Liver (tissue), 9 donors: Measurements from ENCODE around the gene SERINC5. TPM values are rescaled to one million over a fixed set of nuclear protein-coding genes. Genes with fewer than 3 reads are reported as not detected.

Source experiments
- DNase-seq: peaks from one replicate; pipeline ENCODE4 v3.0.0-alpha.2; 2017; ENCODE audit warnings: low spot score
- H3K27ac ChIP-seq, 2 donors: one replicate each; pipeline ENCODE4 v1.7.0; 2013; ENCODE audit warnings: inconsistent platforms in 2 of 2, low read length in 2 of 2, control low read depth in 1 of 2, low read depth in 1 of 2, mild to moderate bottlenecking in 1 of 2
- H3K27me3 ChIP-seq, 4 donors: one replicate each; pipeline versions ENCODE4 v1.6.1 to v1.7.0; 2013; ENCODE audit warnings: low read length in 3 of 4, inconsistent platforms in 1 of 4, mild to moderate bottlenecking in 1 of 4, moderate library complexity in 1 of 4; ENCODE audit not compliant: control insufficient read depth in 4 of 4, insufficient read depth in 4 of 4
- H3K36me3 ChIP-seq, 4 donors: one replicate each; pipeline versions ENCODE4 v1.6.1 to v1.7.0; 2013; ENCODE audit warnings: low read length in 3 of 4, mild to moderate bottlenecking in 3 of 4, low read depth in 1 of 4, moderate library complexity in 1 of 4; ENCODE audit not compliant: control insufficient read depth in 4 of 4, insufficient read depth in 3 of 4
- H3K4me1 ChIP-seq, 4 donors: one replicate each; pipeline versions ENCODE4 v1.6.1 to v1.7.0; 2013; ENCODE audit warnings: low read length in 3 of 4, mild to moderate bottlenecking in 3 of 4, moderate library complexity in 1 of 4; ENCODE audit not compliant: control insufficient read depth in 4 of 4, insufficient read depth in 4 of 4
- H3K4me3 ChIP-seq, 3 donors: one replicate each; pipeline versions ENCODE4 v1.6.1 to v1.7.0; 2013; ENCODE audit warnings: low read length in 3 of 3, control low read depth in 1 of 3, low read depth in 1 of 3, mild to moderate bottlenecking in 1 of 3
- H3K9ac ChIP-seq, 2 donors: one replicate each; pipeline ENCODE4 v1.7.0; 2013; ENCODE audit warnings: low read length in 2 of 2, mild to moderate bottlenecking in 2 of 2, moderate library complexity in 2 of 2, control low read depth in 1 of 2, low read depth in 1 of 2
- H3K9me3 ChIP-seq, 4 donors: one replicate each; pipeline versions ENCODE4 v1.6.1 to v1.7.0; 2013; ENCODE audit warnings: low read length in 3 of 4; ENCODE audit not compliant: control insufficient read depth in 4 of 4
- EGR1 ChIP-seq, 2 donors: IDR thresholded peaks; 2 replicates each; pipeline ENCODE4 v1.6.1; 2016 to 2018; ENCODE audit warnings: antibody characterized with exemption in 2 of 2, low read depth in 2 of 2
- FOXA1 ChIP-seq: IDR thresholded peaks from 2 replicates; pipeline ENCODE4 v1.6.1; 2016; ENCODE audit warnings: antibody characterized with exemption
- FOXA2 ChIP-seq: IDR thresholded peaks from 2 replicates; pipeline ENCODE4 v1.6.1; 2016; ENCODE audit warnings: antibody characterized with exemption
- GABPA ChIP-seq, 2 donors: IDR thresholded peaks in 1 of 2; conservative IDR thresholded peaks in 1 of 2; 2 replicates each; pipeline ENCODE4 v1.6.1; 2016; ENCODE audit warnings: antibody characterized with exemption in 2 of 2, mild to moderate bottlenecking in 1 of 2, moderate library complexity in 1 of 2
- HNF4A ChIP-seq, 2 donors: conservative IDR thresholded peaks; 2 replicates each; pipeline ENCODE4 v1.6.1; 2016; ENCODE audit warnings: antibody characterized with exemption in 2 of 2, mild to moderate bottlenecking in 2 of 2
- HNF4G ChIP-seq: IDR thresholded peaks from 2 replicates; pipeline ENCODE4 v1.6.1; 2016; ENCODE audit warnings: antibody characterized with exemption
- JUND ChIP-seq, 2 donors: IDR thresholded peaks; 2 replicates each; pipeline ENCODE4 v1.6.1; 2016; ENCODE audit warnings: antibody characterized with exemption in 2 of 2
- NR2F2 ChIP-seq: IDR thresholded peaks from 2 replicates; pipeline ENCODE4 v1.6.1; 2016; ENCODE audit warnings: antibody characterized with exemption
- RAD21 ChIP-seq, 2 donors: IDR thresholded peaks; 2 replicates each; pipeline ENCODE4 v1.6.1; 2016; ENCODE audit warnings: antibody characterized with exemption in 2 of 2, mild to moderate bottlenecking in 2 of 2
- RXRA ChIP-seq, 2 donors: IDR thresholded peaks; 2 replicates each; pipeline ENCODE4 v1.6.1; 2017 to 2018; ENCODE audit warnings: antibody characterized with exemption in 2 of 2, mild to moderate bottlenecking in 1 of 2
- SP1 ChIP-seq: IDR thresholded peaks from 2 replicates; pipeline ENCODE4 v1.6.1; 2018; ENCODE audit warnings: antibody characterized with exemption, mild to moderate bottlenecking
- TAF1 ChIP-seq: conservative IDR thresholded peaks from 2 replicates; pipeline ENCODE4 v1.6.1; 2016; ENCODE audit warnings: antibody characterized with exemption, mild to moderate bottlenecking
- YY1 ChIP-seq: IDR thresholded peaks from 2 replicates; pipeline ENCODE4 v1.6.1; 2016; ENCODE audit warnings: antibody characterized with exemption, mild to moderate bottlenecking
- WGBS: extraction: QIAGEN DNeasy Blood & Tissue Kit; methylation state at CpG from one replicate; pipeline ENCODE4 v1.1.7; 2013; 5-methylcytosine and 5-hydroxymethylcytosine counted together
- polyA plus RNA-seq, 2 donors: library from polyadenylated mRNA; stranded (reverse) in 1 of 2; unstranded in 1 of 2; fragments of 200-250 nt in 1 of 2; fragments of >200 nt in 1 of 2; fragmentation: Nextera tagmentation in 1 of 2; extraction: Ambion mirVana in 1 of 2; gene quantifications; one replicate each; pipeline versions ENCODE4 v1.2.1 to v1.2.3, GENCODE V29; 2013 to 2015
- total RNA-seq, 2 donors: library from RNA; depleted of rRNA; stranded (reverse); fragments of >200 nt; gene quantifications; one replicate each; pipeline ENCODE4 v1.2.3, GENCODE V29; 2014
- TF ChIP-seq, protein P1 (sequence below): IDR thresholded peaks from 2 replicates; pipeline ENCODE4 v1.6.1; 2016; ENCODE audit warnings: antibody characterized with exemption, mild to moderate bottlenecking
- TF ChIP-seq, protein P2 (sequence below): IDR thresholded peaks from 2 replicates; pipeline ENCODE4 v1.6.1; 2016; ENCODE audit warnings: antibody characterized with exemption
- TF ChIP-seq, protein P3 (sequence below): IDR thresholded peaks from 2 replicates; pipeline ENCODE4 v1.6.1; 2016; ENCODE audit warnings: antibody characterized with exemption
- TF ChIP-seq, protein P4 (sequence below): fragments of 150-350 bp; IDR thresholded peaks from 2 replicates; pipeline ENCODE4 v1.5.1; 2017; ENCODE audit warnings: improper control_type of control experiment, low read depth, low read length; ENCODE audit not compliant: missing input control
- TF ChIP-seq, protein P5 (sequence below): IDR thresholded peaks from 2 replicates; pipeline ENCODE4 v1.6.1; 2016; ENCODE audit warnings: antibody characterized with exemption
- donor health status: healthy.
- donor health status: healthy.
- donor health status: healthy.
- donor health status: healthy.
- donor health status: healthy.

The SERINC5 gene
- total and polyA plus RNA-seq, 4 donors: 22.2 to 82.3 (median 32.0) TPM

DNA sequence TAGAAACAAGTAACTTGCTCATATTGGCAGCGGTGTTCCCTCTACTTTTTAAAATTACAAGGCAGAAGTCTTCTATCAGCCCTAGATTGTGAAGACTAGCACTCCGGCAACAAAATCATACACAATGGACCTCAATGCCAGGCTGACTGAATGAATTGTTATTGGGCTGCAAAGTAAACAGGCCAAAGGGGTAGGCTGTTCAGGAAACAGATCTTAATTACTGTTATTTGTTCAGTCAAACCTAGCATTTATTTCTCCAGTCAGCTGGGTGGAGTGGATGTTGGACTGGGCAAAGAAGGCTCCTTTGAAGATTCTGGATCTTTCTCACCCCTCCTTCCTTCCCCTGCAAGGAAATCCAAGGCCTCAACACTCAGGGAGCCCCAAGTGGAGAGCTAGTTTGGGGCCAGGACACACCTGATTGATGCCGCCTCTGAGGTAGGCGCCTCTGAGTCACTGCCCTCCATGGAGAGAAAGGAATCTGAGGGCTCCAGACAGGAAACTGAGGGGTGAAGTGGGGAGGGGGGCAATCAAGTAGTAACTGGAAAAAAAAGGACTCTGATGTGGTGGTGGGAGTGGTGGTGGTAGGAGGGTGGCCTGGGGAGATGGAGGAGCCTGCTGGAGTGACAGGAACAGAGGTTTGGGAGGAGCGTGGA is 35.5 kb downstream of the SERINC5 start:
- no peak for DNase-seq
- 94% methylated on average over 5 of the region's 5 CpGs for WGBS

More for the DNA sequence above, 35.5 kb downstream of the SERINC5 start:
- Histone ChIP-seq H3K4me3 (no peak overlapping the region), H3K9me3 (no peaks in the 10 kb centered on the region), H3K9ac (no peak overlapping the region), H3K36me3 (no peaks in the 10 kb centered on the region), H3K4me1 (peaks cover 11 to 48% (median 39%) of the 10 kb centered on the region in 4 donors), H3K27me3 (no peaks in the 10 kb centered on the region), H3K27ac (peak overlapping the region; percentile 41 to 56)
- TF ChIP-seq FOXA1: no peak
- TF ChIP-seq FOXA2: no peak
- TF ChIP-seq HNF4G: no peak
- TF ChIP-seq RAD21 (IDR thresholded peaks at IDR 0.05): no peak
- TF ChIP-seq NR2F2: no peak
- TF ChIP-seq SP1: no peak
- no peak for TF ChIP-seq TAF1
- TF ChIP-seq, protein P1, sequence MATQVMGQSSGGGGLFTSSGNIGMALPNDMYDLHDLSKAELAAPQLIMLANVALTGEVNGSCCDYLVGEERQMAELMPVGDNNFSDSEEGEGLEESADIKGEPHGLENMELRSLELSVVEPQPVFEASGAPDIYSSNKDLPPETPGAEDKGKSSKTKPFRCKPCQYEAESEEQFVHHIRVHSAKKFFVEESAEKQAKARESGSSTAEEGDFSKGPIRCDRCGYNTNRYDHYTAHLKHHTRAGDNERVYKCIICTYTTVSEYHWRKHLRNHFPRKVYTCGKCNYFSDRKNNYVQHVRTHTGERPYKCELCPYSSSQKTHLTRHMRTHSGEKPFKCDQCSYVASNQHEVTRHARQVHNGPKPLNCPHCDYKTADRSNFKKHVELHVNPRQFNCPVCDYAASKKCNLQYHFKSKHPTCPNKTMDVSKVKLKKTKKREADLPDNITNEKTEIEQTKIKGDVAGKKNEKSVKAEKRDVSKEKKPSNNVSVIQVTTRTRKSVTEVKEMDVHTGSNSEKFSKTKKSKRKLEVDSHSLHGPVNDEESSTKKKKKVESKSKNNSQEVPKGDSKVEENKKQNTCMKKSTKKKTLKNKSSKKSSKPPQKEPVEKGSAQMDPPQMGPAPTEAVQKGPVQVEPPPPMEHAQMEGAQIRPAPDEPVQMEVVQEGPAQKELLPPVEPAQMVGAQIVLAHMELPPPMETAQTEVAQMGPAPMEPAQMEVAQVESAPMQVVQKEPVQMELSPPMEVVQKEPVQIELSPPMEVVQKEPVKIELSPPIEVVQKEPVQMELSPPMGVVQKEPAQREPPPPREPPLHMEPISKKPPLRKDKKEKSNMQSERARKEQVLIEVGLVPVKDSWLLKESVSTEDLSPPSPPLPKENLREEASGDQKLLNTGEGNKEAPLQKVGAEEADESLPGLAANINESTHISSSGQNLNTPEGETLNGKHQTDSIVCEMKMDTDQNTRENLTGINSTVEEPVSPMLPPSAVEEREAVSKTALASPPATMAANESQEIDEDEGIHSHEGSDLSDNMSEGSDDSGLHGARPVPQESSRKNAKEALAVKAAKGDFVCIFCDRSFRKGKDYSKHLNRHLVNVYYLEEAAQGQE: no peak
- TF ChIP-seq, protein P2, sequence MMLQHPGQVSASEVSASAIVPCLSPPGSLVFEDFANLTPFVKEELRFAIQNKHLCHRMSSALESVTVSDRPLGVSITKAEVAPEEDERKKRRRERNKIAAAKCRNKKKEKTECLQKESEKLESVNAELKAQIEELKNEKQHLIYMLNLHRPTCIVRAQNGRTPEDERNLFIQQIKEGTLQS: no peak
- no peak for TF ChIP-seq GABPA (IDR thresholded peaks at IDR 0.05 in 1 of 2, conservative IDR thresholded peaks at IDR 0.05 in 1 of 2)
- TF ChIP-seq JUND (IDR thresholded peaks at IDR 0.05): no peak
- TF ChIP-seq, protein P3, sequence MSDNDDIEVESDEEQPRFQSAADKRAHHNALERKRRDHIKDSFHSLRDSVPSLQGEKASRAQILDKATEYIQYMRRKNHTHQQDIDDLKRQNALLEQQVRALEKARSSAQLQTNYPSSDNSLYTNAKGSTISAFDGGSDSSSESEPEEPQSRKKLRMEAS: no peak
- TF ChIP-seq, protein P4, sequence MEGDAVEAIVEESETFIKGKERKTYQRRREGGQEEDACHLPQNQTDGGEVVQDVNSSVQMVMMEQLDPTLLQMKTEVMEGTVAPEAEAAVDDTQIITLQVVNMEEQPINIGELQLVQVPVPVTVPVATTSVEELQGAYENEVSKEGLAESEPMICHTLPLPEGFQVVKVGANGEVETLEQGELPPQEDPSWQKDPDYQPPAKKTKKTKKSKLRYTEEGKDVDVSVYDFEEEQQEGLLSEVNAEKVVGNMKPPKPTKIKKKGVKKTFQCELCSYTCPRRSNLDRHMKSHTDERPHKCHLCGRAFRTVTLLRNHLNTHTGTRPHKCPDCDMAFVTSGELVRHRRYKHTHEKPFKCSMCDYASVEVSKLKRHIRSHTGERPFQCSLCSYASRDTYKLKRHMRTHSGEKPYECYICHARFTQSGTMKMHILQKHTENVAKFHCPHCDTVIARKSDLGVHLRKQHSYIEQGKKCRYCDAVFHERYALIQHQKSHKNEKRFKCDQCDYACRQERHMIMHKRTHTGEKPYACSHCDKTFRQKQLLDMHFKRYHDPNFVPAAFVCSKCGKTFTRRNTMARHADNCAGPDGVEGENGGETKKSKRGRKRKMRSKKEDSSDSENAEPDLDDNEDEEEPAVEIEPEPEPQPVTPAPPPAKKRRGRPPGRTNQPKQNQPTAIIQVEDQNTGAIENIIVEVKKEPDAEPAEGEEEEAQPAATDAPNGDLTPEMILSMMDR: no peak
- no peak for TF ChIP-seq YY1
- no peak for TF ChIP-seq RXRA (IDR thresholded peaks at IDR 0.05)
- no peak for TF ChIP-seq HNF4A (conservative IDR thresholded peaks at IDR 0.05)
- TF ChIP-seq EGR1 (IDR thresholded peaks at IDR 0.05; ENCODE audit: low read depth in 2 of 2): no peak
- TF ChIP-seq, protein P5, sequence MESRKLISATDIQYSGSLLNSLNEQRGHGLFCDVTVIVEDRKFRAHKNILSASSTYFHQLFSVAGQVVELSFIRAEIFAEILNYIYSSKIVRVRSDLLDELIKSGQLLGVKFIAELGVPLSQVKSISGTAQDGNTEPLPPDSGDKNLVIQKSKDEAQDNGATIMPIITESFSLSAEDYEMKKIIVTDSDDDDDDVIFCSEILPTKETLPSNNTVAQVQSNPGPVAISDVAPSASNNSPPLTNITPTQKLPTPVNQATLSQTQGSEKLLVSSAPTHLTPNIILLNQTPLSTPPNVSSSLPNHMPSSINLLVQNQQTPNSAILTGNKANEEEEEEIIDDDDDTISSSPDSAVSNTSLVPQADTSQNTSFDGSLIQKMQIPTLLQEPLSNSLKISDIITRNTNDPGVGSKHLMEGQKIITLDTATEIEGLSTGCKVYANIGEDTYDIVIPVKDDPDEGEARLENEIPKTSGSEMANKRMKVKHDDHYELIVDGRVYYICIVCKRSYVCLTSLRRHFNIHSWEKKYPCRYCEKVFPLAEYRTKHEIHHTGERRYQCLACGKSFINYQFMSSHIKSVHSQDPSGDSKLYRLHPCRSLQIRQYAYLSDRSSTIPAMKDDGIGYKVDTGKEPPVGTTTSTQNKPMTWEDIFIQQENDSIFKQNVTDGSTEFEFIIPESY: no peak
